ENCODE data around the gene KAT7.

KAT7 gene

GRCh38 chr17:49762151-49762941, 26.1 kb upstream of the KAT7 start:
- H3K4me3 ChIP-seq (replicated peaks; ENCODE audit: insufficient read depth, low read length): peak overlapping the region; percentile 81

GRCh38 chr17:49763735-49764558, 24.5 kb upstream of the KAT7 start, which contains the start of gene FAM117A:
Gene FAM117A (minus strand): TSS chr17:49764131. CDS start chr17:49764087, 44 bp downstream.
- H3K4me3 ChIP-seq (replicated peaks; ENCODE audit: insufficient read depth, low read length): peak within 1 kb of the TSS; percentile 81
- TF ChIP-seq SPI1 (IDR thresholded peaks at IDR 0.05; ENCODE audit: borderline replicate concordance, low read depth) (no peak), GABPA (IDR thresholded peaks at IDR 0.05; ENCODE audit: low read depth) (no peak), POLR2AphosphoS5 (IDR thresholded peaks at IDR 0.05; ENCODE audit: low read depth) (peak; percentile 61)
- TF ChIP-seq, protein P1, sequence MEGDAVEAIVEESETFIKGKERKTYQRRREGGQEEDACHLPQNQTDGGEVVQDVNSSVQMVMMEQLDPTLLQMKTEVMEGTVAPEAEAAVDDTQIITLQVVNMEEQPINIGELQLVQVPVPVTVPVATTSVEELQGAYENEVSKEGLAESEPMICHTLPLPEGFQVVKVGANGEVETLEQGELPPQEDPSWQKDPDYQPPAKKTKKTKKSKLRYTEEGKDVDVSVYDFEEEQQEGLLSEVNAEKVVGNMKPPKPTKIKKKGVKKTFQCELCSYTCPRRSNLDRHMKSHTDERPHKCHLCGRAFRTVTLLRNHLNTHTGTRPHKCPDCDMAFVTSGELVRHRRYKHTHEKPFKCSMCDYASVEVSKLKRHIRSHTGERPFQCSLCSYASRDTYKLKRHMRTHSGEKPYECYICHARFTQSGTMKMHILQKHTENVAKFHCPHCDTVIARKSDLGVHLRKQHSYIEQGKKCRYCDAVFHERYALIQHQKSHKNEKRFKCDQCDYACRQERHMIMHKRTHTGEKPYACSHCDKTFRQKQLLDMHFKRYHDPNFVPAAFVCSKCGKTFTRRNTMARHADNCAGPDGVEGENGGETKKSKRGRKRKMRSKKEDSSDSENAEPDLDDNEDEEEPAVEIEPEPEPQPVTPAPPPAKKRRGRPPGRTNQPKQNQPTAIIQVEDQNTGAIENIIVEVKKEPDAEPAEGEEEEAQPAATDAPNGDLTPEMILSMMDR (IDR thresholded peaks at IDR 0.05; ENCODE audit: insufficient read depth, low read length): no peak
- TF ChIP-seq, protein P2, sequence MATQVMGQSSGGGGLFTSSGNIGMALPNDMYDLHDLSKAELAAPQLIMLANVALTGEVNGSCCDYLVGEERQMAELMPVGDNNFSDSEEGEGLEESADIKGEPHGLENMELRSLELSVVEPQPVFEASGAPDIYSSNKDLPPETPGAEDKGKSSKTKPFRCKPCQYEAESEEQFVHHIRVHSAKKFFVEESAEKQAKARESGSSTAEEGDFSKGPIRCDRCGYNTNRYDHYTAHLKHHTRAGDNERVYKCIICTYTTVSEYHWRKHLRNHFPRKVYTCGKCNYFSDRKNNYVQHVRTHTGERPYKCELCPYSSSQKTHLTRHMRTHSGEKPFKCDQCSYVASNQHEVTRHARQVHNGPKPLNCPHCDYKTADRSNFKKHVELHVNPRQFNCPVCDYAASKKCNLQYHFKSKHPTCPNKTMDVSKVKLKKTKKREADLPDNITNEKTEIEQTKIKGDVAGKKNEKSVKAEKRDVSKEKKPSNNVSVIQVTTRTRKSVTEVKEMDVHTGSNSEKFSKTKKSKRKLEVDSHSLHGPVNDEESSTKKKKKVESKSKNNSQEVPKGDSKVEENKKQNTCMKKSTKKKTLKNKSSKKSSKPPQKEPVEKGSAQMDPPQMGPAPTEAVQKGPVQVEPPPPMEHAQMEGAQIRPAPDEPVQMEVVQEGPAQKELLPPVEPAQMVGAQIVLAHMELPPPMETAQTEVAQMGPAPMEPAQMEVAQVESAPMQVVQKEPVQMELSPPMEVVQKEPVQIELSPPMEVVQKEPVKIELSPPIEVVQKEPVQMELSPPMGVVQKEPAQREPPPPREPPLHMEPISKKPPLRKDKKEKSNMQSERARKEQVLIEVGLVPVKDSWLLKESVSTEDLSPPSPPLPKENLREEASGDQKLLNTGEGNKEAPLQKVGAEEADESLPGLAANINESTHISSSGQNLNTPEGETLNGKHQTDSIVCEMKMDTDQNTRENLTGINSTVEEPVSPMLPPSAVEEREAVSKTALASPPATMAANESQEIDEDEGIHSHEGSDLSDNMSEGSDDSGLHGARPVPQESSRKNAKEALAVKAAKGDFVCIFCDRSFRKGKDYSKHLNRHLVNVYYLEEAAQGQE (IDR thresholded peaks at IDR 0.05; ENCODE audit: insufficient replicate concordance, low read depth): no peak
- peak within 1 kb of the TSS; percentile 26 for H3K27ac ChIP-seq (replicated peaks)
- DNase-seq (ENCODE audit: low read depth in 1 of 2, low spot score in 1 of 2): peak; percentile 99 to 100
- no peaks in the 10 kb centered on the region for H3K27me3 ChIP-seq (ENCODE audit: insufficient read depth, poor library complexity, severe bottlenecking)

More at GRCh38 chr17:49762151-49762941, 26.1 kb upstream of the KAT7 start:
- TF ChIP-seq SPI1 (IDR thresholded peaks at IDR 0.05; ENCODE audit: borderline replicate concordance, low read depth) (no peak), POLR2AphosphoS5 (IDR thresholded peaks at IDR 0.05; ENCODE audit: low read depth) (no peak), GABPA (IDR thresholded peaks at IDR 0.05; ENCODE audit: low read depth) (no peak)
- TF ChIP-seq, protein P2 (IDR thresholded peaks at IDR 0.05; ENCODE audit: insufficient replicate concordance, low read depth): no peak
- TF ChIP-seq, protein P1 (IDR thresholded peaks at IDR 0.05; ENCODE audit: insufficient read depth, low read length): no peak
- no peak for DNase-seq (ENCODE audit: low read depth in 1 of 2, low spot score in 1 of 2)
- Histone ChIP-seq H3K27ac (replicated peaks) (peak overlapping the region; percentile 26), H3K27me3 (ENCODE audit: insufficient read depth, poor library complexity, severe bottlenecking) (no peaks in the 10 kb centered on the region)

DNA sequence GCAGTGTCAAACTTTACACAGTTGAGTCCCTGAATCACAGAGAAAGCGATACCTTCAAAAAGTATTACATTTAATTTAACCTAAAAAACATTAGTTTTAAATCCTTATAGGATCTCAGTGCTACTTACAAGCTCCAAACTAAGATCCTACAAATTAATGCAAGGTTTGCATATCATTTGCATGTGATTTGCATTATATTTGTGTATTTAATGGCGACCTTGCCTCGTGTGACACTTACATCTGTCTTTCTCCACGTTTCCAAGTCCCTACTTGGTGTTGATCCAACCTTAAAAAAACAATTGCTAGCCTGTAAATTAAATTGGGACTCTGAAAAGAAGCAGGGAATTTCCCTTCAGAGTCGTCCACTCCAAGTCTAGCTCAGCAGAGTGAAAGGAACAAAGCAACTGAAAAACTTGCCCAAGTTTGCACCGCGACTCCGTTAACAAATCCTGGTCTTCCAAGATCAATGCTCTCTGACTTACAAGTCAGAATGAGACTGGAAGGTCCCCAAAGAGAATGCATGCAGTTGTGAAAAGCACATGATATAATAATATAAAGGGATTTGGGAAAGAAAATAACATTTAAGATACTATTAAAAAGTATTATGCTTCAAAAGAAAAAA, 23.8 kb upstream of the KAT7 start:
- DNase-seq (ENCODE audit: low read depth in 1 of 2, low spot score in 1 of 2): no peak
- Histone ChIP-seq H3K27me3 (ENCODE audit: insufficient read depth, poor library complexity, severe bottlenecking) (no peaks in the 10 kb centered on the region), H3K4me3 (replicated peaks; ENCODE audit: insufficient read depth, low read length) (peak overlapping the region; percentile 81), H3K27ac (replicated peaks) (no peak overlapping the region)
- TF ChIP-seq, protein P1 (IDR thresholded peaks at IDR 0.05; ENCODE audit: insufficient read depth, low read length): no peak
- no peak for TF ChIP-seq POLR2AphosphoS5 (IDR thresholded peaks at IDR 0.05; ENCODE audit: low read depth)
- no peak for TF ChIP-seq SPI1 (IDR thresholded peaks at IDR 0.05; ENCODE audit: borderline replicate concordance, low read depth)
- TF ChIP-seq, protein P2 (IDR thresholded peaks at IDR 0.05; ENCODE audit: insufficient replicate concordance, low read depth): no peak
- no peak for TF ChIP-seq GABPA (IDR thresholded peaks at IDR 0.05; ENCODE audit: low read depth)
